ENCODE measurements around the gene LNP1.
A peak's percentile ranks its signal among the peaks of the same experiment; 100 is the strongest.
"Not testable (repeated sequence)": the region's sequence is repeated elsewhere in the genome, so short reads cannot be mapped to it uniquely, and the experiment has no call there.

LNP1 gene, protein sequence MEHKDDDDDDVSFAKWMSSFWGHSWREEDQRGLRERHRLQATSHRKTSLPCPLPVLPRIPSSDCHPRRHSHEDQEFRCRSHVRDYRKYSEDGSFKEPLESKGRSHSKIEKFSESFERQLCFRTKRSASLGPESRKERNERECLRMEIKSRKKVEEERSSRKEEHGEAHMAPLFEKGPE

DNA sequence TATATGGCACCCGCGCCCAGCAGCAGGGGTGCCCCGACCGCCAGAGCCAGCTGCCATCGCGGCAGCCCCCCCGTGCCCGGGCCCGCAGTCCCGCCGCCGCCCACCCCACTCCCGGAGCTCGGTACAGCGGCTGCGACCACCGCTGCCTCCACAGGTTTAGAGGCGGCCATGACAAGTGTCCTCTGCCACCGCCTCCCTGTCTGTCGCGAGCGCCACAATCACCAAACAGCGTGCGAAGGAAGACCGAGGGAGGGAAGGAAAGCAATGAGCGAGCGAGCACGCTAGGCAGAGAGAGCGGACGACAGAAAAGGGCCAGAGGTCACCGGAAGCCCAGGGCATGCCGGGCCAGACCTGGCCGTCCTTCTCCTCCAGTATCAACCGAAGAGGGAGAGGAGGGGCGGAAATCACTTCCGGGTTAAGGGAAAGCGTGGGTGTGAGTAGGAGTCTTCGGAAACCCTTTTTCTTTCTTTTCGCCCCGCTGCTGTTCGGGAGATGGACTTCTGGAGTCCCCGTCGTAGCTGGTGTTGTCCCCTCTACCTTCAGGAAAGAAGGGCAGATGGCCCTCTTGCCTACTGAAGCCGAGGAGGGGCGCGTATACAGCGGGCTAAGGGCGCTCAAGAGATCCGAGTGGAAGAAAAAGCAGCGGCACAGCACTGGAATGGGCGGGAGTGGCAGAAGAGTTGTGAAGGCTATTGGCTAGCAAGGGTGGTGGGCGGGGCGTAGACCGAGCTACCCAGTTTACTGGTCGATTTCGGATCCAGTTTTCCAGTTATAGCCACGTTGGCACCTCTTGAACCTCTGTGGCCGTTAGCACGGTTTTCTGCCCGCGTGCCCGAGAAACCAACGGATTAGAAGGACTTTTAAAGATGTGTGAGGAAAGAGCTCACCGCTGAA, at the start of gene LNP1, which contains the start of gene TOMM70:
Gene LNP1, plus strand, starts transcription at position 760 of the 894 bp plus-strand sequence. CDS start 28,191 bp downstream, outside the sequence.
Gene TOMM70, minus strand, starts transcription at position 310 of the 894 bp plus-strand sequence. Its CDS starts 140 bp downstream, at position 170.
- no peaks in the 10 kb centered on the region for H3K9me3 Mint-ChIP-seq
- H3K4me3 Mint-ChIP-seq = peak within 1 kb of the TSS; percentile 97
- peak; percentile 90 for ATAC-seq (replicated peaks; ENCODE audit: extremely low read depth, poor library complexity, severe bottlenecking)
- peak; percentile 89 to 90 for DNase-seq (ENCODE audit: low spot score in 2 of 2)
- H3K27ac Mint-ChIP-seq (ENCODE audit: low read depth) = peak within 1 kb of the TSS; percentile 94
- peaks cover 32% of the 10 kb centered on the region for H3K4me1 Mint-ChIP-seq
- H3K27me3 Mint-ChIP-seq = no peaks in the 10 kb centered on the region
- H3K36me3 Mint-ChIP-seq (ENCODE audit: insufficient read depth) = peaks cover 20% of the 10 kb centered on the region

DNA sequence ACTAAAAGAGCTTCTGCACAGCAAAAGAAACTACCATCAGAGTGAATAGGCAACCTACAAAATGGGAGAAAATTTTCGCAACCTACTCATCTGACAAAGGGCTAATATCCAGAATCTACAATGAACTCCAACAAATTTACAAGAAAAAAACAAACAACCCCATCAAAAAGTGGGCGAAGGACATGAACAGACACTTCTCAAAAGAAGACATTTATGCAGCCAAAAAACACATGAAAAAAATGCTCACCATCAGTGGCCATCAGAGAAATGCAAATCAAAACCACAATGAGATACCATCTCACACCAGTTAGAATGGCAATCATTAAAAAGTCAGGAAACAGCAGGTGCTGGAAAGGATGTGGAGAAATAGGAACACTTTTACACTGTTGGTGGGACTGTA, 49.6 kb upstream of the LNP1 start:
- H3K4me1 Mint-ChIP-seq = not testable (repeated sequence)
- peaks cover 28% of the 10 kb centered on the region for H3K36me3 Mint-ChIP-seq (ENCODE audit: insufficient read depth)

DNA sequence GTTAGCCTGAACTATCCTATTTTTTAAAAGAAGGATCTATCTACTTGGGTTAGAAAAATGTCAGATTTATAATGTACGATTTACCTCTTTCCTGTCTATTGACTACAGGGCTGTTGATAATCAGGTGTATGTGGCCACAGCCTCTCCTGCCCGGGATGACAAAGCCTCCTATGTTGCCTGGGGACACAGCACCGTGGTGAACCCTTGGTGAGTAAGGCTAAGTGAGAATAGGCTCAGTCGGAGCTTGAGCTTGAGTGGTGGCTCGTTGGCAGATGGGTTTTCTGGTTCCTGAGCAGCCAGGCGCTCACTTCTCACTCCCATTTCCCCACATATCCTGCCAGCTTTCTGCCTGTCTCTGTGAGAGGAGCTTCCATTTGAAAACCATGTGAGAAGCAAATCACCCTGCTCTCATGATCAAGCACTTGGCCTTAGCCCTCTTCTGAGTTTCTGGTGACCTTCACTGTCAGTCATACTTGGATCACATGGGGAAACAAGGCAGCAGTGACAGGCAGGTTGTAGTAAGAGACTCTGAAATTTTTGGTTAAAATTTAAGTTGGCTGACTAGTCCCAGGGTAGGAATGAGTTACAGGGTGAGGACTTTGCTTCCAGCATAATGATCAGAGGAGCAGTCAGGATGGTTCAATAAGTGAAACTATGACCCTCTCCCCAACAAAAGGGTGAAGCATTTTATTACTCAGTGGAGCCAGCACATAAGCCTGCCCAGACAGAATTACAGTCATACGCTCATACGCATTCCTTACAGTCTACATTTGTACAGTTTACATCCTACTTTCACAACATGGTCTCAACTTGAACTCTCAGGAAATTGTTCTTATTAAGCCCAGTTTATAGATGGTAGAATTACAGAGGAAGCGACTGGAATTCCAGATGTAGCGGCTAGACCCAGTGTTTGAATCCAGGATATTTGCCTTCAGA, 48.8 kb upstream of the LNP1 start:
- no peaks in the 10 kb centered on the region for H3K9me3 Mint-ChIP-seq
- DNase-seq (ENCODE audit: low spot score in 2 of 2) (no peak), ATAC-seq (replicated peaks; ENCODE audit: extremely low read depth, poor library complexity, severe bottlenecking) (no peak)
- no peak overlapping the region for H3K4me3 Mint-ChIP-seq
- H3K4me1 Mint-ChIP-seq = no peaks in the 10 kb centered on the region
- peaks cover 27% of the 10 kb centered on the region for H3K36me3 Mint-ChIP-seq (ENCODE audit: insufficient read depth)
- no peak overlapping the region for H3K27ac Mint-ChIP-seq (ENCODE audit: low read depth)
- no peaks in the 10 kb centered on the region for H3K27me3 Mint-ChIP-seq

More for the DNA sequence above, 49.6 kb upstream of the LNP1 start:
- H3K4me3 Mint-ChIP-seq; H3K27ac Mint-ChIP-seq (ENCODE audit: low read depth); DNase-seq (ENCODE audit: low spot score in 2 of 2); ATAC-seq (replicated peaks; ENCODE audit: extremely low read depth, poor library complexity, severe bottlenecking); H3K9me3 Mint-ChIP-seq; H3K27me3 Mint-ChIP-seq: not testable (repeated sequence)

DNA sequence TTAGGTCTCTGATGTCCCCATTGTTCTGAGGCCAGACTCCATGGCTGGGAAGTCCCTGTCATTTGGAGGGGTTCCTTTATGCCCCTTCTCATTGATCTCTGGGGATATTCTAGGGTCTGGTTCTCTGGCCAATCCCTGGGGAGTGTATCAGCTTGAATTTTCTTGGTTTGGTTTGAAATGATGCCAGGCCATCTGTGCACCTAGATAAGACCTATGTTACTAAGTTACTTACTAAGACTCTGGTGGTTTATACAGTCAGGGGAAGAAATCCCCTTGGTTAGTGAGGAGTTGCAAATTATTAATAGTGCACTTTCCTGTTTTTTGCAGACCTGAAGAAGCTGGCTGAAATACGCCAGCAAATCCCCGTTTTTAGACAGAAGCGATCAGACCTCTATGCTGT, 46.5 kb upstream of the LNP1 start:
- ATAC-seq (replicated peaks; ENCODE audit: extremely low read depth, poor library complexity, severe bottlenecking) (no peak), DNase-seq (ENCODE audit: low spot score in 2 of 2) (no peak)
- H3K27me3 Mint-ChIP-seq = no peaks in the 10 kb centered on the region
- peaks cover 21% of the 10 kb centered on the region for H3K36me3 Mint-ChIP-seq (ENCODE audit: insufficient read depth)
- no peaks in the 10 kb centered on the region for H3K4me1 Mint-ChIP-seq
- no peak overlapping the region for H3K27ac Mint-ChIP-seq (ENCODE audit: low read depth)
- H3K4me3 Mint-ChIP-seq = no peak overlapping the region
- H3K9me3 Mint-ChIP-seq = no peaks in the 10 kb centered on the region

DNA sequence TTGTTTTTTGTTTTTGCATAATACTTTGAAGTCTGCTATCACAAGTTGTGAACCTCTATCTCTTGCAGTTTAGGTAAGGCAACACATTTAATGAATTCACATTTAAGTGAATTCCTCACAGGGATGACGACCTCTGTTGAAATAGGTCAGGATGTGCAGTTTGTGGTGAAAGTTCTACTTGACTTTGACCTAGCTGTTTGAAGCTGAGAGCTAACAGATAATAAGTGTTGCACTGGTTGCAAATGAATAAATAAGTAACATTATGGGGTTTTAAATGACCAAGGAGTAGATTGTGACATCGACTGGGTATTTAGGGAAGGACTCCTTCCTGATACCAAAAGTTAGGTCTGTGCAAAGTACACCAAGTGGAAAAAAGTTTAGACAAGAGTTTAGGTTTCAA, 42.9 kb upstream of the LNP1 start:
- no peak for ATAC-seq (replicated peaks; ENCODE audit: extremely low read depth, poor library complexity, severe bottlenecking)
- H3K4me3 Mint-ChIP-seq = no peak overlapping the region
- no peak overlapping the region for H3K27ac Mint-ChIP-seq (ENCODE audit: low read depth)
- no peak for DNase-seq (ENCODE audit: low spot score in 2 of 2)
- no peaks in the 10 kb centered on the region for H3K4me1 Mint-ChIP-seq
- no peaks in the 10 kb centered on the region for H3K9me3 Mint-ChIP-seq
- H3K27me3 Mint-ChIP-seq = no peaks in the 10 kb centered on the region
- peaks cover 7% of the 10 kb centered on the region for H3K36me3 Mint-ChIP-seq (ENCODE audit: insufficient read depth)

DNA sequence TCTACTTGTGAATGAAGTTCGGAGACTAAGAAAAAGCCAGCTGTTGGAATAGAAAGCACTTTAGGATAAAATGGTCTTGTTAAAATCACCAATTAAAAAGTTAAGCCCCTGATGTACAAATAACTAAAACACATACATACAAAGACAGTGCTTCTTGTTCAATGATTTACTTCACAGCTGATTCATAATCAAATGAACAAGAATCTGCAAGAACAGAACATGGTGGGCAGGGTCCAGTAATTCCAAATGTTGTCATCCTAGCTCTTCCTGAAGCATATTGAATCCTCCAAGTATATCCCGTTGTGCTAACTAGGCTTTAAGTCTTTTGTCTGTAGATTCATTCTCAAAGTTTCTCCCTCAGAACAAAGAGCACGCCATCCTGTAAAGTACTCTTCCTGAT, 42.3 kb upstream of the LNP1 start:
- Mint-ChIP-seq H3K27me3 (no peaks in the 10 kb centered on the region), H3K4me1 (no peaks in the 10 kb centered on the region), H3K36me3 (ENCODE audit: insufficient read depth) (peaks cover 8% of the 10 kb centered on the region), H3K4me3 (no peak overlapping the region), H3K27ac (ENCODE audit: low read depth) (no peak overlapping the region), H3K9me3 (no peaks in the 10 kb centered on the region)
- no peak for ATAC-seq (replicated peaks; ENCODE audit: extremely low read depth, poor library complexity, severe bottlenecking)
- no peak for DNase-seq (ENCODE audit: low spot score in 2 of 2)

DNA sequence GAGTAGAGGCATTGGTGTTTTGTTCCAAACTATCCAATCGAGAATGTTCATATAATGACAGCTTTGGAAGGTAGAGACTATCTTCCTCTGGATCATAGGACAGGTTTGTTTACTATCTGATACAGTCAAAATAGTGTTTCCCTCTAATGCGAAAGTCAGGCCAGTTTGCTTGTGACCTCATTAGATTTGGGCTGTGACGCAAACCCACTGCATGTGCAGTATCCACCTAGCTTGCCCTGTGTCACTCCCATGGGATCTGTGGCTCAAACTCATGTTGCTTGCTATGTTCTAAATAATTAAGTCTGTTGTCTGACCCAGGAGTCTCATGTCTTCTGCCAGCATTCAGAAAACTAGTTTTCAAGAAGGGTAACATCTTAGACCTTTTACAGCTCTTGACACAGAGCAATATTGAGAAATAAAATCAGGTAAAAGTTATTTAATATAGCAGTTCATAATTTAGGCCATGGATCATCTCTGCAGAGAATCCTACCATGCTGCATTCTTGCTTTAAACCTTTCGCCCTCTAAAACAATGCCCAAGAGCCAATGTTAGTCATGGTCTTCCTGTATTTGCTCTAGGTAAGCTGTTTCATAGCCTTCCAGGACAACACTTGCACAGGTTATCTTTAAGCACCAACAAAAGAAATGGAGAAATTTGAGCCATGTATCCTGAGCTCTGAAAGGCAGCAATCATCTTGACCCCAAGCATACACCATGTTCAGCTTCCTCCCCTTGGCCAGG, 40.4 kb upstream of the LNP1 start:
- H3K27me3 Mint-ChIP-seq = no peaks in the 10 kb centered on the region
- H3K27ac Mint-ChIP-seq (ENCODE audit: low read depth) = no peak overlapping the region
- peaks cover 15% of the 10 kb centered on the region for H3K36me3 Mint-ChIP-seq (ENCODE audit: insufficient read depth)
- DNase-seq (ENCODE audit: low spot score in 2 of 2) (no peak), ATAC-seq (replicated peaks; ENCODE audit: extremely low read depth, poor library complexity, severe bottlenecking) (no peak)
- no peaks in the 10 kb centered on the region for H3K4me1 Mint-ChIP-seq
- H3K9me3 Mint-ChIP-seq = no peaks in the 10 kb centered on the region
- H3K4me3 Mint-ChIP-seq = no peak overlapping the region

DNA sequence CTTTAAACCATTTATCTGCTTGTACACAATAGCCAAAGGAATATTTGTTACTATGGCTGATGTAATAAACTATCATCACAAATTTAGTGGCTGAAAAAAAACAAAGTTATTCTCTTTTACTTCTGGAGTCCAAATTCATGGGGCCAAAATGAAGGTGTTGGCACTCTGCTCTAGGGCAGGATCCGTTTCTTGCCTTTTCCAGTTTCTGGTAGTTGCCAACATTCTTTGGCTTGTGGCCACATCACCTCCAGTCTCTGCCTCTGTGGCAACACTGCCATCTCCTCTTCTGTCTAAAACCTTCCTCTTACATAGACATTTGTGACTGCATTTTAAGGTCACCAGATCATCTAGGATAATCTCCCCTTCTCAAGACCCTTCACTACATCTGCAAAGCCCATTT, 39.4 kb upstream of the LNP1 start:
- no peak overlapping the region for H3K4me3 Mint-ChIP-seq
- ATAC-seq (replicated peaks; ENCODE audit: extremely low read depth, poor library complexity, severe bottlenecking) (no peak), DNase-seq (ENCODE audit: low spot score in 2 of 2) (no peak)
- H3K27ac Mint-ChIP-seq (ENCODE audit: low read depth) = no peak overlapping the region
- peaks cover 22% of the 10 kb centered on the region for H3K36me3 Mint-ChIP-seq (ENCODE audit: insufficient read depth)
- no peaks in the 10 kb centered on the region for H3K9me3 Mint-ChIP-seq
- H3K27me3 Mint-ChIP-seq = no peaks in the 10 kb centered on the region
- H3K4me1 Mint-ChIP-seq = no peaks in the 10 kb centered on the region

DNA sequence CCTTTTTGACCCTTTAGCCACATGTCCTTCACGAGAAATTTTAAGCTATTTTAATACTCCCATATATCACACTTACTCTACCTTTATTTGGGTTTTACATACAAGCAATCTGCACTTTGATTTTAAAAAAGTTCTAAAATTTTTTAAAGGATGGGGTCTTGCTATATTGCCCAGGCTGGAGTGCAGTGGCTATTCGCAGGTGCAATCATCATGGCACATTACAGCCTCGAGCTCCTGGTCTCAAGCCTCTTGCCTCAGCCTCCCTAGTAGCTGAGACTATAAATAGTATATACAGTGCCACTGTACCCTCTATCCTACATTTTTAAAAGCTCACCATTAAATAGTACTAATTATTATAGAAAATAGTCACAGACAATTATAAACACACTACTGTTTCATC, 36.9 kb upstream of the LNP1 start:
- ATAC-seq (replicated peaks; ENCODE audit: extremely low read depth, poor library complexity, severe bottlenecking) = no peak
- Mint-ChIP-seq H3K4me1 (no peaks in the 10 kb centered on the region), H3K36me3 (ENCODE audit: insufficient read depth) (peaks cover 30% of the 10 kb centered on the region), H3K9me3 (no peaks in the 10 kb centered on the region), H3K27me3 (no peaks in the 10 kb centered on the region), H3K4me3 (no peak overlapping the region), H3K27ac (ENCODE audit: low read depth) (no peak overlapping the region)
- no peak for DNase-seq (ENCODE audit: low spot score in 2 of 2)

DNA sequence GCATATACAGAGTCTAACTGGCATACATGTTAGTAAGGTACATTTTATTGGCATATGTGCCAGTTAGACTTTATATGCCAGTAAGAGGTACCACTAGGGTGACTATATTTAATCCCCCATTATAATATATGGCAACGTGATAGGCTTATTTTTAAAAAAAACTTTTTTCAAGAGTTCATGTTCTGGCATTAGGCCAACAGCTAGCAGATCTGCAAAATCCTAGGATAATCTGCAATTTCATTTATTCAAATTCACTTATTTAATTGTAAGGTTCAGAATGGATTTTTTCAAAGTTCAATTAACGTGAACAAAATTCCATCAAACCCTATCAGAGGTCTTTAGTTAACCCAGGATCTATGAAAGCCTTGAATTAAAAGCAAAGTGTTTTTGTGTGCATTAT, 34.9 kb upstream of the LNP1 start:
- H3K36me3 Mint-ChIP-seq (ENCODE audit: insufficient read depth) = peaks cover 35% of the 10 kb centered on the region
- no peak for DNase-seq (ENCODE audit: low spot score in 2 of 2)
- no peaks in the 10 kb centered on the region for H3K9me3 Mint-ChIP-seq
- no peaks in the 10 kb centered on the region for H3K27me3 Mint-ChIP-seq
- H3K4me1 Mint-ChIP-seq = no peaks in the 10 kb centered on the region
- no peak for ATAC-seq (replicated peaks; ENCODE audit: extremely low read depth, poor library complexity, severe bottlenecking)
- H3K4me3 Mint-ChIP-seq = no peak overlapping the region
- H3K27ac Mint-ChIP-seq (ENCODE audit: low read depth) = no peak overlapping the region

DNA sequence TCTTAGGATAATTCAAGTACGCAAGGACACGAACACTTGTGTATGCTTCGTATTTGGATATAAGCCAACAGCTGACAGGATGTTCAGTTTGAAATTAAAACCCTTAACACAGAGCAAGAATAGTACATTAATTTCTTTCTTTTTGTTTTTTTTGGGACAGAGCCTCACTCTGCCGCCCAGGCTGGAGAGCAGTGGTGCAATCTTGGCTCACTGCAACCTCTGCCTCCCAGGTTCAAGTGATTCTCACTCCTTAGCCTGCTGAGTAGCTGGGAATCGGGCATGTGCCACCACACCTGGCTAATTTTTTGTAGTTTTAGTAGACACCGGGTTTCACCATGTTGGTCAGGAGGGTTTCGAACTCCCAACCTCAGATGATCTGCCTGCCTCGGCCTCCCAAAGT, 32.9 kb upstream of the LNP1 start:
- peaks cover 48% of the 10 kb centered on the region for H3K36me3 Mint-ChIP-seq (ENCODE audit: insufficient read depth)
- H3K27ac Mint-ChIP-seq (ENCODE audit: low read depth) = no peak overlapping the region
- no peaks in the 10 kb centered on the region for H3K4me1 Mint-ChIP-seq
- no peak for ATAC-seq (replicated peaks; ENCODE audit: extremely low read depth, poor library complexity, severe bottlenecking)
- H3K27me3 Mint-ChIP-seq = no peaks in the 10 kb centered on the region
- no peak overlapping the region for H3K4me3 Mint-ChIP-seq
- H3K9me3 Mint-ChIP-seq = no peaks in the 10 kb centered on the region
- DNase-seq (ENCODE audit: low spot score in 2 of 2) = no peak

DNA sequence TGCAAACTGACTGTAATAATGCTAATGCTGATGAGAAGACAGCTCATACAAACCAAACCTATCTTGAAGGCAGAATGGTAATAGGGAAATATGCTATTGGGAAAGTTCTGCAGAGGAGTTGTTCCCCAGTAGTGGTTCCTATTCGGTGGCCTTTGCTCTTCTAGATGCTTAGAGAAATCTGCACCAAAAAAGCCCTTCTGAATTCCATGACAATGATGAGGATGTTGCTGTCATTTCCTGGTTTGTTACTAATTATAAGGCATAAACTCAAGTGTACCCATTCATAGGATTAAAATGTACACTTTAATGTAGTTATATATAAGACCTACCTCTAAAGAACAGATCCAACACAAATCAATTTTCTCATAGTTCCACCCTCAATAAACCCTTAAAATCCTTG, 30.6 kb upstream of the LNP1 start:
- H3K27ac Mint-ChIP-seq (ENCODE audit: low read depth) = no peak overlapping the region
- H3K4me3 Mint-ChIP-seq = no peak overlapping the region
- H3K4me1 Mint-ChIP-seq = no peaks in the 10 kb centered on the region
- H3K9me3 Mint-ChIP-seq = no peaks in the 10 kb centered on the region
- DNase-seq (ENCODE audit: low spot score in 2 of 2) = no peak
- H3K36me3 Mint-ChIP-seq (ENCODE audit: insufficient read depth) = peaks cover 45% of the 10 kb centered on the region
- ATAC-seq (replicated peaks; ENCODE audit: extremely low read depth, poor library complexity, severe bottlenecking) = no peak
- no peaks in the 10 kb centered on the region for H3K27me3 Mint-ChIP-seq
